ENCODE results near the gene CD79B. TPM values are rescaled to one million over a fixed set of nuclear protein-coding genes. Genes with fewer than 3 reads are reported as not detected.
A peak's percentile ranks its signal among the peaks of the same experiment; 100 is the strongest.

Gene CD79B
- total and polyA plus RNA-seq, 2 of the 13 experiments (the other 11 are each of a cell fraction or from before 2014, with no cell fraction given): not detected

DNA sequence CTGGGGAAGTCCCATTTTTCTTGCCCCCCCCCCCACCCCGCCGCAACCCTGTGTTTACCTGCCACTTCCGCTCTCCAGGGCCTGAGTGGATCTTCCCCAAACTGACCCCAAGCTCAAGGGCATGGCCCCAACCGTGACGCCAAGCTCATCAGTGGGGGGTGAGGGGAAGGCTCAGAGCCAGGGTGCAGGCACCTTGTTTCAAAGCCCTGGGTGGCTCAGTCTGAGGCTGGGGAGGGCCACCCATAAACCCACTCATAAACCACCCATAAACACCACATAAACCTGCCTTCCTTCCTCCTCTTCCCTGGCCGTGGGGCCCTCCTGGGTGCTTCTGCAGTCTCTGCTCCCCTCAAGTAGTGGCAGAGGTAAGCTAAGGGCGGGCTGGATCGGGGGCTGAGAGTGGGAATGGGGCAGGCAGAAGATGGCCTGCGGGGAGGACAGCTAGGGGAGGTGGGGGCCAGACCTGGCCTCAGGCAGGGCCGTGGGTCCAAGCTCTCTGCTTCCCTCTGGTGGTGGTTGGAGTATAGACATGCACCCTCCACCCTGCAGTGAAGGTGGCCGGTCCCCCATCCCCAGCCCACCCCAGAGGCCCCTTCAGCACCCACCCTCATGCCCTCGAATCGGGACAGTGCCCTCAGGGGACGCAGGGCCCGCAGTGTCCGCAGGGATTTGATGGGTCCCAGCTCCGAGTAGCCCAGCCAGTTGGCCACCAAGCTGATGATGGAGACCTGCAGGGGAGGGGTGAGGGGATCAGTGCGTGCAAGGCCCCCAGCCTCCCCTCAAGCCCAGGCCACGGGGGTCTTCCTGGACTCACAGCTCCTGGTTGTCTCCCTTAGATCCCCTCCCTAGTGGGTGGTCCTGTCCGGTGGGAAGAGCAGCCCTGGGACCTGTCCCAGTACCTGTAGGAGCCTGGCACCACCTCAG lies 14.6 kb upstream of the CD79B start (continued):
- peak; percentile 75; the same call in 1 of the 2 replicates for TF ChIP-seq ZNF605 (CRISPR knock-in tag; IDR thresholded peaks at IDR 0.05)
- TF ChIP-seq, protein P1, sequence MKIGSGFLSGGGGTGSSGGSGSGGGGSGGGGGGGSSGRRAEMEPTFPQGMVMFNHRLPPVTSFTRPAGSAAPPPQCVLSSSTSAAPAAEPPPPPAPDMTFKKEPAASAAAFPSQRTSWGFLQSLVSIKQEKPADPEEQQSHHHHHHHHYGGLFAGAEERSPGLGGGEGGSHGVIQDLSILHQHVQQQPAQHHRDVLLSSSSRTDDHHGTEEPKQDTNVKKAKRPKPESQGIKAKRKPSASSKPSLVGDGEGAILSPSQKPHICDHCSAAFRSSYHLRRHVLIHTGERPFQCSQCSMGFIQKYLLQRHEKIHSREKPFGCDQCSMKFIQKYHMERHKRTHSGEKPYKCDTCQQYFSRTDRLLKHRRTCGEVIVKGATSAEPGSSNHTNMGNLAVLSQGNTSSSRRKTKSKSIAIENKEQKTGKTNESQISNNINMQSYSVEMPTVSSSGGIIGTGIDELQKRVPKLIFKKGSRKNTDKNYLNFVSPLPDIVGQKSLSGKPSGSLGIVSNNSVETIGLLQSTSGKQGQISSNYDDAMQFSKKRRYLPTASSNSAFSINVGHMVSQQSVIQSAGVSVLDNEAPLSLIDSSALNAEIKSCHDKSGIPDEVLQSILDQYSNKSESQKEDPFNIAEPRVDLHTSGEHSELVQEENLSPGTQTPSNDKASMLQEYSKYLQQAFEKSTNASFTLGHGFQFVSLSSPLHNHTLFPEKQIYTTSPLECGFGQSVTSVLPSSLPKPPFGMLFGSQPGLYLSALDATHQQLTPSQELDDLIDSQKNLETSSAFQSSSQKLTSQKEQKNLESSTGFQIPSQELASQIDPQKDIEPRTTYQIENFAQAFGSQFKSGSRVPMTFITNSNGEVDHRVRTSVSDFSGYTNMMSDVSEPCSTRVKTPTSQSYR (CRISPR knock-in tag; IDR thresholded peaks at IDR 0.05; ENCODE audit: borderline replicate concordance): no peak
- TF ChIP-seq ZNF674 (CRISPR knock-in tag; IDR thresholded peaks at IDR 0.05; ENCODE audit: low read depth): no peak
- TF ChIP-seq, protein P2, sequence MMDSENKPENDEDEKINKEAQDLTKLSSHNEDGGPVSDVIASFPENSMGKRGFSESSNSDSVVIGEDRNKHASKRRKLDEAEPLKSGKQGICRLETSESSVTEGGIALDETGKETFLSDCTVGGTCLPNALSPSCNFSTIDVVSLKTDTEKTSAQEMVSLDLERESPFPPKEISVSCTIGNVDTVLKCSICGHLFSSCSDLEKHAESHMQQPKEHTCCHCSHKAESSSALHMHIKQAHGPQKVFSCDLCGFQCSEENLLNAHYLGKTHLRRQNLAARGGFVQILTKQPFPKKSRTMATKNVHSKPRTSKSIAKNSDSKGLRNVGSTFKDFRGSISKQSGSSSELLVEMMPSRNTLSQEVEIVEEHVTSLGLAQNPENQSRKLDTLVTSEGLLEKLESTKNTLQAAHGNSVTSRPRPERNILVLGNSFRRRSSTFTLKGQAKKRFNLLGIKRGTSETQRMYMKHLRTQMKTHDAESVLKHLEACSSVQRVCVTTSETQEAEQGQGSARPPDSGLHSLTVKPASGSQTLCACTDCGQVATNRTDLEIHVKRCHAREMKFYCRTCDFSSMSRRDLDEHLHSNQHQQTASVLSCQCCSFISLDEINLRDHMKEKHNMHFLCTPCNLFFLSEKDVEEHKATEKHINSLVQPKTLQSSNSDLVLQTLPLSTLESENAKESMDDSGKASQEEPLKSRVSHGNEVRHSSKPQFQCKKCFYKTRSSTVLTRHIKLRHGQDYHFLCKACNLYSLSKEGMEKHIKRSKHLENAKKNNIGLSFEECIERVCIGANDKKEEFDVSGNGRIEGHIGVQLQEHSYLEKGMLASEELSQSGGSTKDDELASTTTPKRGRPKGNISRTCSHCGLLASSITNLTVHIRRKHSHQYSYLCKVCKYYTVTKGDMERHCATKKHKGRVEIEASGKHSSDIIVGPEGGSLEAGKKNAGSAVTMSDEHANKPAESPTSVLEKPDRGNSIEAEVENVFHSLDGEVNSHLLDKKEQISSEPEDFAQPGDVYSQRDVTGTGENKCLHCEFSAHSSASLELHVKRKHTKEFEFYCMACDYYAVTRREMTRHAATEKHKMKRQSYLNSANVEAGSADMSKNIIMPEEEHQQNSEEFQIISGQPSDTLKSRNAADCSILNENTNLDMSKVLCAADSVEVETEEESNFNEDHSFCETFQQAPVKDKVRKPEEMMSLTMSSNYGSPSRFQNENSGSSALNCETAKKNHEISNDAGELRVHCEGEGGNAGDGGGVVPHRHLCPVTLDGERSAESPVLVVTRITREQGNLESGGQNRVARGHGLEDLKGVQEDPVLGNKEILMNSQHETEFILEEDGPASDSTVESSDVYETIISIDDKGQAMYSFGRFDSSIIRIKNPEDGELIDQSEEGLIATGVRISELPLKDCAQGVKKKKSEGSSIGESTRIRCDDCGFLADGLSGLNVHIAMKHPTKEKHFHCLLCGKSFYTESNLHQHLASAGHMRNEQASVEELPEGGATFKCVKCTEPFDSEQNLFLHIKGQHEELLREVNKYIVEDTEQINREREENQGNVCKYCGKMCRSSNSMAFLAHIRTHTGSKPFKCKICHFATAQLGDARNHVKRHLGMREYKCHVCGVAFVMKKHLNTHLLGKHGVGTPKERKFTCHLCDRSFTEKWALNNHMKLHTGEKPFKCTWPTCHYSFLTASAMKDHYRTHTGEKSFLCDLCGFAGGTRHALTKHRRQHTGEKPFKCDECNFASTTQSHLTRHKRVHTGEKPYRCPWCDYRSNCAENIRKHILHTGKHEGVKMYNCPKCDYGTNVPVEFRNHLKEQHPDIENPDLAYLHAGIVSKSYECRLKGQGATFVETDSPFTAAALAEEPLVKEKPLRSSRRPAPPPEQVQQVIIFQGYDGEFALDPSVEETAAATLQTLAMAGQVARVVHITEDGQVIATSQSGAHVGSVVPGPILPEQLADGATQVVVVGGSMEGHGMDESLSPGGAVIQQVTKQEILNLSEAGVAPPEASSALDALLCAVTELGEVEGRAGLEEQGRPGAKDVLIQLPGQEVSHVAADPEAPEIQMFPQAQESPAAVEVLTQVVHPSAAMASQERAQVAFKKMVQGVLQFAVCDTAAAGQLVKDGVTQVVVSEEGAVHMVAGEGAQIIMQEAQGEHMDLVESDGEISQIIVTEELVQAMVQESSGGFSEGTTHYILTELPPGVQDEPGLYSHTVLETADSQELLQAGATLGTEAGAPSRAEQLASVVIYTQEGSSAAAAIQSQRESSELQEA (CRISPR knock-in tag; IDR thresholded peaks at IDR 0.05; ENCODE audit: not compliant biosample characterization): no peak
- no peak for TF ChIP-seq PHF20 (CRISPR knock-in tag; IDR thresholded peaks at IDR 0.05)
- TF ChIP-seq MEF2D (CRISPR knock-in tag; IDR thresholded peaks at IDR 0.05): peak; percentile 79; the same call in 1 of the 2 replicates
- TF ChIP-seq NFE2 (CRISPR knock-in tag; IDR thresholded peaks at IDR 0.05): no peak
- TF ChIP-seq TP53 (CRISPR knock-in tag; conservative IDR thresholded peaks at IDR 0.05): no peak
- no peak for TF ChIP-seq ARID2 (CRISPR knock-in tag; IDR thresholded peaks at IDR 0.05; ENCODE audit: borderline replicate concordance)
- TF ChIP-seq, protein P3, sequence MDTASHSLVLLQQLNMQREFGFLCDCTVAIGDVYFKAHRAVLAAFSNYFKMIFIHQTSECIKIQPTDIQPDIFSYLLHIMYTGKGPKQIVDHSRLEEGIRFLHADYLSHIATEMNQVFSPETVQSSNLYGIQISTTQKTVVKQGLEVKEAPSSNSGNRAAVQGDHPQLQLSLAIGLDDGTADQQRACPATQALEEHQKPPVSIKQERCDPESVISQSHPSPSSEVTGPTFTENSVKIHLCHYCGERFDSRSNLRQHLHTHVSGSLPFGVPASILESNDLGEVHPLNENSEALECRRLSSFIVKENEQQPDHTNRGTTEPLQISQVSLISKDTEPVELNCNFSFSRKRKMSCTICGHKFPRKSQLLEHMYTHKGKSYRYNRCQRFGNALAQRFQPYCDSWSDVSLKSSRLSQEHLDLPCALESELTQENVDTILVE (CRISPR knock-in tag; IDR thresholded peaks at IDR 0.05): no peak
- no peak for TF ChIP-seq ZNF432 (CRISPR knock-in tag; IDR thresholded peaks at IDR 0.05; ENCODE audit: borderline replicate concordance)
- TF ChIP-seq CENPT (CRISPR knock-in tag; IDR thresholded peaks at IDR 0.05; ENCODE audit: low read depth): no peak
- no peak for TF ChIP-seq RARA (CRISPR knock-in tag; IDR thresholded peaks at IDR 0.05)
- TF ChIP-seq, protein P4, sequence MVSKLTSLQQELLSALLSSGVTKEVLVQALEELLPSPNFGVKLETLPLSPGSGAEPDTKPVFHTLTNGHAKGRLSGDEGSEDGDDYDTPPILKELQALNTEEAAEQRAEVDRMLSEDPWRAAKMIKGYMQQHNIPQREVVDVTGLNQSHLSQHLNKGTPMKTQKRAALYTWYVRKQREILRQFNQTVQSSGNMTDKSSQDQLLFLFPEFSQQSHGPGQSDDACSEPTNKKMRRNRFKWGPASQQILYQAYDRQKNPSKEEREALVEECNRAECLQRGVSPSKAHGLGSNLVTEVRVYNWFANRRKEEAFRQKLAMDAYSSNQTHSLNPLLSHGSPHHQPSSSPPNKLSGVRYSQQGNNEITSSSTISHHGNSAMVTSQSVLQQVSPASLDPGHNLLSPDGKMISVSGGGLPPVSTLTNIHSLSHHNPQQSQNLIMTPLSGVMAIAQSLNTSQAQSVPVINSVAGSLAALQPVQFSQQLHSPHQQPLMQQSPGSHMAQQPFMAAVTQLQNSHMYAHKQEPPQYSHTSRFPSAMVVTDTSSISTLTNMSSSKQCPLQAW (CRISPR knock-in tag; IDR thresholded peaks at IDR 0.05): peak; percentile 47; the same call in 1 of the 2 replicates
